Activated CD4-positive, alpha-beta T cell treated with anti-CD3 and anti-CD28 coated beads for 36 hours (primary cell): Measurements from ENCODE around the gene GRIN2A. TPM values are rescaled to one million over a fixed set of nuclear protein-coding genes. Genes with fewer than 3 reads are reported as not detected.

Experiments
- total RNA-seq, 2 experiments: library from RNA; stranded (reverse); gene quantifications; one replicate each; pipeline ENCODE4 v1.2.3, GENCODE V29; 2021

Gene GRIN2A
- total RNA-seq, 2 experiments from 2014 or later, result not detected

Other genes starting within 250 kb of the GRIN2A start
- gene ATF7IP2, start 203.6 kb upstream of the GRIN2A start, total RNA-seq, result 10 to 100 TPM; 20.0 to 21.9 TPM